Activated CD8-positive, alpha-beta T cell treated with anti-CD3 and anti-CD28 coated beads, Interleukin-2, amount 10 ng/mL, durations not matched to agents 7 days and 5 days (primary cell): ENCODE data around the gene HDLBP. TPM values are rescaled to one million over a fixed set of nuclear protein-coding genes. Genes with fewer than 3 reads are reported as not detected.
"Not testable (repeated sequence)": the region's sequence is repeated elsewhere in the genome, so short reads cannot be mapped to it uniquely, and the experiment has no call there.

Experiments
- ATAC-seq: fragments of 150-1000 bp; cut with Tn5 transposase; one replicate; pipeline ENCODE4 v1.10.0; 2021; ENCODE audit warnings: moderate library complexity
- CTCF ChIA-PET: fragments of 350-600 bp; sonication (Branson Sonifier 250); formaldehyde crosslinking; loops from one replicate; lab custom pipeline; 2021; ENCODE audit warnings: antibody characterized with exemption; lab: Charles Lee
- POLR2A ChIA-PET: fragments of 350-600 bp; sonication (Branson Sonifier 250); formaldehyde crosslinking; loops from one replicate; lab custom pipeline; 2021; ENCODE audit warnings: antibody characterized with exemption; lab: Charles Lee
- DNase-seq: peaks from one replicate; pipeline ENCODE4 v3.0.0-alpha.2; 2020
- H3K27ac Mint-ChIP-seq: one replicate; pipeline ENCODE4 v1.8.0; 2021; ENCODE audit warnings: mild to moderate bottlenecking, mixed read lengths
- H3K27me3 Mint-ChIP-seq: one replicate; pipeline ENCODE4 v1.8.0; 2021; ENCODE audit warnings: low read depth, mixed read lengths
- H3K36me3 Mint-ChIP-seq: one replicate; pipeline ENCODE4 v1.8.0; 2021; ENCODE audit warnings: low read depth, mixed read lengths
- H3K4me1 Mint-ChIP-seq: one replicate; pipeline ENCODE4 v1.8.0; 2021; ENCODE audit warnings: low read depth, mixed read lengths
- H3K4me3 Mint-ChIP-seq: one replicate; pipeline ENCODE4 v1.8.0; 2021; ENCODE audit warnings: mild to moderate bottlenecking, mixed read lengths
- H3K9me3 Mint-ChIP-seq: one replicate; pipeline ENCODE4 v1.8.0; 2022; ENCODE audit warnings: mixed read lengths; ENCODE audit not compliant: insufficient read depth
- total RNA-seq, 2 experiments: library from RNA; stranded (reverse); gene quantifications; one replicate each; pipeline ENCODE4 v1.2.3, GENCODE V29; 2021

The HDLBP gene
- total RNA-seq, 2 experiments from 2014 or later, result 186 to 187 TPM

- Mint-ChIP-seq H3K36me3 (peaks cover 62% of the 10 kb centered on the region), H3K9me3 (no peaks in the 10 kb centered on the region), H3K4me3 (no peak overlapping the region), H3K27ac (no peak overlapping the region), H3K27me3 (no peaks in the 10 kb centered on the region), H3K4me1 (peaks cover 40% of the 10 kb centered on the region)
- no peak for ATAC-seq
- CTCF ChIA-PET, result no interaction called here
- POLR2A ChIA-PET, result interaction anchor here (0.9 to 2.0 kb wide), 2 partner anchors 8 to 10 kb away, joined by 3 to 6 read pairs; partner anchors contain the start of gene HDLBP
- DNase-seq, result no peak
Measured at GRCh38 chr2:241324775-241325174, 9.3 kb upstream of the HDLBP start.

GRCh38 chr2:241323778-241324177 is 8.3 kb upstream of the HDLBP start:
- no peaks in the 10 kb centered on the region for H3K9me3 Mint-ChIP-seq
- POLR2A ChIA-PET, result interaction anchor here (2.0 kb wide), 1 partner anchor 9 kb away, joined by 6 read pairs; the partner anchor contains the start of gene HDLBP
- no peak overlapping the region for H3K4me3 Mint-ChIP-seq
- ATAC-seq, result no peak
- H3K4me1 Mint-ChIP-seq, result peaks cover 49% of the 10 kb centered on the region
- CTCF ChIA-PET, result no interaction called here
- peaks cover 63% of the 10 kb centered on the region for H3K36me3 Mint-ChIP-seq
- no peaks in the 10 kb centered on the region for H3K27me3 Mint-ChIP-seq
- DNase-seq, result no peak
- H3K27ac Mint-ChIP-seq, result no peak overlapping the region

- no peak overlapping the region for H3K4me3 Mint-ChIP-seq
- DNase-seq, result no peak
- H3K4me1 Mint-ChIP-seq, result peaks cover 67% of the 10 kb centered on the region
- ChIA-PET CTCF (interaction anchor here (1.0 to 1.1 kb wide), 3 partner anchors 10 to 289 kb away, joined by 3 to 4 read pairs (median 3); no protein-coding TSS in a partner anchor), POLR2A (no interaction called here)
- peak overlapping the region; percentile 28 for H3K27ac Mint-ChIP-seq
- no peak for ATAC-seq
- H3K36me3 Mint-ChIP-seq, result peaks cover 66% of the 10 kb centered on the region
- no peaks in the 10 kb centered on the region for H3K27me3 Mint-ChIP-seq
- H3K9me3 Mint-ChIP-seq, result no peaks in the 10 kb centered on the region
Measured at GRCh38 chr2:241321886-241322285, 6.4 kb upstream of the HDLBP start.

GRCh38 chr2:241321033-241321432 is 5.6 kb upstream of the HDLBP start:
- ChIA-PET POLR2A (no interaction called here), CTCF (no interaction called here)
- H3K27me3 Mint-ChIP-seq, result no peaks in the 10 kb centered on the region
- H3K4me3 Mint-ChIP-seq, result no peak overlapping the region
- H3K36me3 Mint-ChIP-seq, result peaks cover 69% of the 10 kb centered on the region
- no peak overlapping the region for H3K27ac Mint-ChIP-seq
- H3K4me1 Mint-ChIP-seq, result peaks cover 67% of the 10 kb centered on the region
- DNase-seq (no peak), ATAC-seq (no peak)
- H3K9me3 Mint-ChIP-seq, result no peaks in the 10 kb centered on the region

- DNase-seq, result no peak
- H3K4me3 Mint-ChIP-seq, result no peak overlapping the region
Measured at GRCh38 chr2:241320394-241320793, 4.9 kb upstream of the HDLBP start.

GRCh38 chr2:241318830-241319229 is 3.4 kb upstream of the HDLBP start:
- peak overlapping the region; percentile 100 for H3K4me3 Mint-ChIP-seq
- H3K9me3 Mint-ChIP-seq, H3K27me3 Mint-ChIP-seq, DNase-seq, ATAC-seq, H3K27ac Mint-ChIP-seq, CTCF ChIA-PET: not testable (repeated sequence)
- peaks cover 61% of the 10 kb centered on the region for H3K36me3 Mint-ChIP-seq
- H3K4me1 Mint-ChIP-seq, result peaks cover 61% of the 10 kb centered on the region
- POLR2A ChIA-PET, result interaction anchor here (0.8 to 1.6 kb wide), 2 partner anchors 9 to 139 kb away, joined by 3 to 4 read pairs; no protein-coding TSS in a partner anchor

More at GRCh38 chr2:241320394-241320793, 4.9 kb upstream of the HDLBP start:
- Mint-ChIP-seq H3K36me3 (peaks cover 66% of the 10 kb centered on the region), H3K27ac (no peak overlapping the region), H3K27me3 (no peaks in the 10 kb centered on the region), H3K4me1 (peaks cover 67% of the 10 kb centered on the region), H3K9me3 (no peaks in the 10 kb centered on the region)
- POLR2A ChIA-PET, result interaction anchor here (0.6 kb wide), 1 partner anchor 389 kb away, joined by 7 read pairs; no protein-coding TSS in a partner anchor
- no peak for ATAC-seq
- CTCF ChIA-PET, result no interaction called here

- Mint-ChIP-seq H3K9me3 (no peaks in the 10 kb centered on the region), H3K36me3 (peaks cover 57% of the 10 kb centered on the region), H3K4me1 (peaks cover 69% of the 10 kb centered on the region), H3K27ac (peak overlapping the region; percentile 100), H3K4me3 (peak overlapping the region; percentile 100), H3K27me3 (no peaks in the 10 kb centered on the region)
- POLR2A ChIA-PET, result no interaction called here
- DNase-seq (no peak), ATAC-seq (no peak)
- CTCF ChIA-PET, result interaction anchor here (0.7 to 1.4 kb wide), 2 partner anchors 17 to 28 kb away, joined by 3 read pairs; no protein-coding TSS in a partner anchor
Measured at GRCh38 chr2:241317391-241317790, 1.9 kb upstream of the HDLBP start.

GRCh38 chr2:241316825-241317224 is 1.4 kb upstream of the HDLBP start:
- no peak for ATAC-seq
- no peak for DNase-seq
- peaks cover 70% of the 10 kb centered on the region for H3K4me1 Mint-ChIP-seq
- peaks cover 56% of the 10 kb centered on the region for H3K36me3 Mint-ChIP-seq
- peak overlapping the region; percentile 100 for H3K27ac Mint-ChIP-seq
- ChIA-PET CTCF (interaction anchor here (1.4 kb wide), 1 partner anchor 27 kb away, joined by 3 read pairs; no protein-coding TSS in a partner anchor), POLR2A (interaction anchor here (0.6 to 3.5 kb wide), 7 partner anchors 9 to 198 kb away, joined by 3 to 24 read pairs (median 3); no protein-coding TSS in a partner anchor)
- H3K4me3 Mint-ChIP-seq, result peak overlapping the region; percentile 100
- H3K27me3 Mint-ChIP-seq, result no peaks in the 10 kb centered on the region
- H3K9me3 Mint-ChIP-seq, result no peaks in the 10 kb centered on the region

GRCh38 chr2:241315879-241316631 is 583 bp upstream of the HDLBP start, which contains the start of gene SEPTIN2:
Gene SEPTIN2 (plus strand): TSS chr2:241315925. CDS start chr2:241324233, 8,308 bp downstream.
- Mint-ChIP-seq H3K27ac (peak within 1 kb of the TSS; percentile 100), H3K36me3 (peaks cover 48% of the 10 kb centered on the region), H3K4me1 (peaks cover 70% of the 10 kb centered on the region), H3K4me3 (peak within 1 kb of the TSS; percentile 100), H3K27me3 (no peaks in the 10 kb centered on the region), H3K9me3 (no peaks in the 10 kb centered on the region)
- ChIA-PET CTCF (interaction anchor here (1.4 to 2.3 kb wide), 3 partner anchors 24 to 322 kb away, joined by 3 to 6 read pairs (median 4); partner anchors contain the start of gene ATG4B), POLR2A (interaction anchor here (0.6 to 3.5 kb wide), 16 partner anchors 9 to 386 kb away, joined by 3 to 24 read pairs (median 4); partner anchors contain the start of gene ING5)
- ATAC-seq, result peak; percentile 55
- peak; percentile 81 for DNase-seq

GRCh38 chr2:241314226-241315092 is 1.0 kb downstream of the HDLBP start:
- H3K36me3 Mint-ChIP-seq, result peaks cover 35% of the 10 kb centered on the region
- no peak for DNase-seq
- POLR2A ChIA-PET, result interaction anchor here (0.7 to 3.5 kb wide), 18 partner anchors 8 to 806 kb away, joined by 3 to 24 read pairs (median 4); partner anchors contain the start of genes DTYMK and ING5
- peak overlapping the region; percentile 100 for H3K27ac Mint-ChIP-seq
- H3K4me1 Mint-ChIP-seq, result peaks cover 69% of the 10 kb centered on the region
- ATAC-seq, result no peak
- H3K27me3 Mint-ChIP-seq, result no peaks in the 10 kb centered on the region
- CTCF ChIA-PET, result interaction anchor here (0.9 to 2.3 kb wide), 7 partner anchors 14 to 324 kb away, joined by 3 to 6 read pairs (median 4); partner anchors contain the start of gene ATG4B
- H3K9me3 Mint-ChIP-seq, result no peaks in the 10 kb centered on the region
- peak overlapping the region; percentile 100 for H3K4me3 Mint-ChIP-seq
